Astrocyte (in vitro differentiated cells and primary cell): ENCODE results near the gene PTPRC. TPM values are rescaled to one million over a fixed set of nuclear protein-coding genes. Genes with fewer than 3 reads are reported as not detected.

Source experiments
- DNase-seq: peaks from one replicate; pipeline ENCODE4 v3.0.0-alpha.2; 2010; ENCODE audit warnings: low read depth
- FAIRE-seq: peaks from 2 replicates; lab custom pipeline; 2011; peaks lifted over from hg19 to GRCh38; lab: Jason Lieb, UNC
- H2AFZ ChIP-seq: 2 replicates; pipeline ENCODE4 v1.6.0; 2012; ENCODE audit warnings: low read depth, low read length, inconsistent platforms
- H3K27ac ChIP-seq: 2 replicates; pipeline ENCODE4 v1.5.1; 2011; ENCODE audit warnings: low read depth, low read length, inconsistent platforms
- H3K27me3 ChIP-seq: 2 replicates; pipeline ENCODE4 v1.6.0; 2011; ENCODE audit warnings: low read length, inconsistent platforms; ENCODE audit not compliant: insufficient read depth
- H3K36me3 ChIP-seq: 2 replicates; pipeline ENCODE4 v1.5.1; 2011; ENCODE audit warnings: low read length, inconsistent platforms; ENCODE audit not compliant: insufficient read depth
- H3K4me1 ChIP-seq: 2 replicates; pipeline ENCODE4 v1.5.1; 2011; ENCODE audit warnings: low read length, inconsistent platforms; ENCODE audit not compliant: insufficient read depth
- H3K4me2 ChIP-seq: 2 replicates; pipeline ENCODE4 v1.6.0; 2012; ENCODE audit warnings: low read length, inconsistent platforms
- H3K4me3 ChIP-seq: 2 replicates; pipeline ENCODE4 v1.5.1; 2011; ENCODE audit warnings: low read depth, mild to moderate bottlenecking, low read length, inconsistent platforms; ENCODE audit not compliant: insufficient read depth
- H3K79me2 ChIP-seq: 2 replicates; pipeline ENCODE4 v1.6.0; 2012; ENCODE audit warnings: mild to moderate bottlenecking, low read length, inconsistent platforms; ENCODE audit not compliant: insufficient read depth
- H3K9ac ChIP-seq: 2 replicates; pipeline ENCODE4 v1.6.0; 2012; ENCODE audit warnings: mild to moderate bottlenecking, low read length, inconsistent platforms
- H3K9me3 ChIP-seq: 2 replicates; pipeline ENCODE4 v1.5.1; 2012; ENCODE audit warnings: low read depth, mild to moderate bottlenecking, low read length, inconsistent platforms; ENCODE audit not compliant: insufficient read depth
- H4K20me1 ChIP-seq: 2 replicates; pipeline ENCODE4 v1.6.0; 2012; ENCODE audit warnings: low read length, inconsistent platforms; ENCODE audit not compliant: insufficient read depth
- H3K27ac Mint-ChIP-seq: one replicate; pipeline ENCODE4 v1.8.0; 2021; ENCODE audit warnings: mild to moderate bottlenecking, mixed read lengths; ENCODE audit not compliant: unreplicated experiment
- H3K27me3 Mint-ChIP-seq: one replicate; pipeline ENCODE4 v1.8.0; 2021; ENCODE audit warnings: low read depth, mixed read lengths; ENCODE audit not compliant: unreplicated experiment
- H3K36me3 Mint-ChIP-seq: one replicate; pipeline ENCODE4 v1.8.0; 2021; ENCODE audit warnings: low read depth, mixed read lengths; ENCODE audit not compliant: unreplicated experiment
- H3K4me1 Mint-ChIP-seq: one replicate; pipeline ENCODE4 v1.8.0; 2021; ENCODE audit warnings: low read depth, mixed read lengths; ENCODE audit not compliant: unreplicated experiment
- H3K4me3 Mint-ChIP-seq: one replicate; pipeline ENCODE4 v1.8.0; 2021; ENCODE audit warnings: mild to moderate bottlenecking, moderate library complexity, mixed read lengths; ENCODE audit not compliant: unreplicated experiment
- H3K9me3 Mint-ChIP-seq: one replicate; pipeline ENCODE4 v1.8.0; 2021; ENCODE audit warnings: mild to moderate bottlenecking, mixed read lengths; ENCODE audit not compliant: unreplicated experiment
- EZH2 ChIP-seq: IDR thresholded peaks from 2 replicates; pipeline ENCODE4 v1.6.1; 2012; ENCODE audit warnings: mild to moderate bottlenecking, low read length, inconsistent platforms; ENCODE audit not compliant: insufficient read depth
- total RNA-seq: library from RNA; stranded (reverse); gene quantifications from 2 replicates; pipeline ENCODE4 v1.2.1, GENCODE V29; 2021
- TF ChIP-seq, protein P1 (sequence below): IDR thresholded peaks from 2 replicates; pipeline ENCODE4 v1.5.1; 2011; ENCODE audit warnings: low read depth, mild to moderate bottlenecking, inconsistent platforms, low read length, moderate library complexity; ENCODE audit not compliant: insufficient read depth

Gene PTPRC
- total RNA-seq, 1 donor from 2014 or later, result 0.20 TPM

DNA sequence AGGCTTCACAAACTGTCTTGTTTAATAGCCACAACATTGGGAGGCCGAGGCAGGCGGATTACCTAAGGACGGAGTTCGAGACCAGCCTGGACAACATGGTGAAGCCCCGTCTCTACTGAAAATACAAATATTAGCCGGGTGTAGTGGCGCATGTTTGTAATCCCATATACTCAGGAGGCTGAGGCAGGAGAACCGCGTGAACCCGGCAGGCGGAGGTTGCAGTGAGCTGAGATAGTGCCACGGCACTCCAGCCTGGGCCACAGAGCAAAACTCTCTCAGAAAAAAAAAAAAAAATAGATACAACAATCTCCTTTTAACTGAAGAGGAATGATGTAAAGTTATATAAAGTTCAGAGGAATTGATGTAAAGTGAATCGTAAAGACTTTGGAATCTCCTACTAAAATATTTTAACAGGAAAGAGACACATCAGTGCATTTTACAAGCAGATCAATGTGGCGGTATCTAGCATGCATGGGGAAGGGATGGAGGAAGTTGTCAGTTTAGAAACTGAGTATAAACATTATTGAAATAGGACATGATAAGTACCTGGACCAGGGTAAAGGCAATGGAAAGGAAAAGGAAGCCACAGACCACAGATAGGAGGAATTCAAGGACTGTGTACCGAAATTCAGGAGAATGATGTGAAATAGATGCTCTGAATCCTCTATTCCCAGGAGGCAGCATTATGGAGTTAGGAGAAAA lies 41.5 kb downstream of the PTPRC start:
- H3K4me2 ChIP-seq, result no peak overlapping the region
- FAIRE-seq (no peak), DNase-seq (no peak)
- Mint-ChIP-seq H3K9me3 (no peaks in the 10 kb centered on the region), H3K4me3 (no peak overlapping the region), H3K27ac (no peak overlapping the region), H3K36me3 (no peaks in the 10 kb centered on the region), H3K4me1 (peaks cover 31% of the 10 kb centered on the region), H3K27me3 (no peaks in the 10 kb centered on the region)
- no peaks in the 10 kb centered on the region for H4K20me1 ChIP-seq
- no peaks in the 10 kb centered on the region for H3K9me3 ChIP-seq
- H2AFZ ChIP-seq, result no peak overlapping the region
- H3K4me3 ChIP-seq, result no peak overlapping the region
- H3K27ac ChIP-seq, result no peak overlapping the region
- H3K9ac ChIP-seq, result no peak overlapping the region
- peaks cover 18% of the 10 kb centered on the region for H3K4me1 ChIP-seq
- no peaks in the 10 kb centered on the region for H3K36me3 ChIP-seq
- TF ChIP-seq, protein P1, sequence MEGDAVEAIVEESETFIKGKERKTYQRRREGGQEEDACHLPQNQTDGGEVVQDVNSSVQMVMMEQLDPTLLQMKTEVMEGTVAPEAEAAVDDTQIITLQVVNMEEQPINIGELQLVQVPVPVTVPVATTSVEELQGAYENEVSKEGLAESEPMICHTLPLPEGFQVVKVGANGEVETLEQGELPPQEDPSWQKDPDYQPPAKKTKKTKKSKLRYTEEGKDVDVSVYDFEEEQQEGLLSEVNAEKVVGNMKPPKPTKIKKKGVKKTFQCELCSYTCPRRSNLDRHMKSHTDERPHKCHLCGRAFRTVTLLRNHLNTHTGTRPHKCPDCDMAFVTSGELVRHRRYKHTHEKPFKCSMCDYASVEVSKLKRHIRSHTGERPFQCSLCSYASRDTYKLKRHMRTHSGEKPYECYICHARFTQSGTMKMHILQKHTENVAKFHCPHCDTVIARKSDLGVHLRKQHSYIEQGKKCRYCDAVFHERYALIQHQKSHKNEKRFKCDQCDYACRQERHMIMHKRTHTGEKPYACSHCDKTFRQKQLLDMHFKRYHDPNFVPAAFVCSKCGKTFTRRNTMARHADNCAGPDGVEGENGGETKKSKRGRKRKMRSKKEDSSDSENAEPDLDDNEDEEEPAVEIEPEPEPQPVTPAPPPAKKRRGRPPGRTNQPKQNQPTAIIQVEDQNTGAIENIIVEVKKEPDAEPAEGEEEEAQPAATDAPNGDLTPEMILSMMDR, result no peak
- no peak for TF ChIP-seq EZH2
- H3K79me2 ChIP-seq, result no peaks in the 10 kb centered on the region
- H3K27me3 ChIP-seq, result no peaks in the 10 kb centered on the region

DNA sequence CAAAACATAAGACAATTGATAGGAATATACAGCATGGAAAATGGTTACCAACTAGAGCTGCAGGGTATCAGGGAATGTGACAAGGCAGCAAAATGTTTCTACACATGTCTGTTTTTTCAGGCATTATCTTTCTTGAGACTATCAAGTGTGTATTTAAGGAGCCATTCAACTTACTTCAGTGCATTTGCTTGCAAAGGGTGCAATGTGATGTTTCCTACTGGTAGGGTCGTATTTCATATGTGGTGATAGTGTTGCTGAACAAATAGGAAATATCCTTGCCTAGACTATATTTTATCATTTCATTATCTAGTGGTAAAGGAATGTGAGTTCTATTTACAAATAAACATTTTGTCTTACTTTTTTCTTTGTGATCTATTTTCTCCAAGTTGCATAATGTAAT lies 42.4 kb downstream of the PTPRC start:
- no peaks in the 10 kb centered on the region for H3K79me2 ChIP-seq
- H3K36me3 Mint-ChIP-seq, result no peaks in the 10 kb centered on the region
- peak overlapping the region; percentile 50 for H3K4me3 Mint-ChIP-seq
- peak overlapping the region; percentile 83 for H3K4me2 ChIP-seq
- no peaks in the 10 kb centered on the region for H3K27me3 Mint-ChIP-seq
- no peak overlapping the region for H3K4me3 ChIP-seq
- TF ChIP-seq EZH2, result no peak
- TF ChIP-seq, protein P1, result no peak
- no peaks in the 10 kb centered on the region for H3K36me3 ChIP-seq
- H3K9ac ChIP-seq, result no peak overlapping the region
- peaks cover 28% of the 10 kb centered on the region for H3K4me1 Mint-ChIP-seq
- H2AFZ ChIP-seq, result no peak overlapping the region
- no peaks in the 10 kb centered on the region for H3K9me3 Mint-ChIP-seq
- no peak for FAIRE-seq
- DNase-seq, result peak; percentile 60
- no peaks in the 10 kb centered on the region for H3K9me3 ChIP-seq
- H3K4me1 ChIP-seq, result peaks cover 18% of the 10 kb centered on the region
- H4K20me1 ChIP-seq, result no peaks in the 10 kb centered on the region
- H3K27ac Mint-ChIP-seq, result peak overlapping the region; percentile 94
- no peaks in the 10 kb centered on the region for H3K27me3 ChIP-seq
- peak overlapping the region; percentile 86 for H3K27ac ChIP-seq
